Forelimb muscle (tissue), 1 donor: ENCODE data around the gene ACSS1. TPM values are rescaled to one million over a fixed set of nuclear protein-coding genes. Genes with fewer than 3 reads are reported as not detected.

ENCODE experiments used
- DNase-seq: peaks from one replicate; pipeline ENCODE4 v3.0.0-alpha.2; 2013; ENCODE audit warnings: low read depth
- polyA plus RNA-seq: library from polyadenylated mRNA; unstranded; fragments of 120-200 nt; gene quantifications from one replicate; pipeline ENCODE4 v1.2.1, GENCODE V29; 2013; ENCODE audit not compliant: insufficient read length

The ACSS1 gene
- polyA plus RNA-seq, 1 donor = 16.5 TPM

DNA sequence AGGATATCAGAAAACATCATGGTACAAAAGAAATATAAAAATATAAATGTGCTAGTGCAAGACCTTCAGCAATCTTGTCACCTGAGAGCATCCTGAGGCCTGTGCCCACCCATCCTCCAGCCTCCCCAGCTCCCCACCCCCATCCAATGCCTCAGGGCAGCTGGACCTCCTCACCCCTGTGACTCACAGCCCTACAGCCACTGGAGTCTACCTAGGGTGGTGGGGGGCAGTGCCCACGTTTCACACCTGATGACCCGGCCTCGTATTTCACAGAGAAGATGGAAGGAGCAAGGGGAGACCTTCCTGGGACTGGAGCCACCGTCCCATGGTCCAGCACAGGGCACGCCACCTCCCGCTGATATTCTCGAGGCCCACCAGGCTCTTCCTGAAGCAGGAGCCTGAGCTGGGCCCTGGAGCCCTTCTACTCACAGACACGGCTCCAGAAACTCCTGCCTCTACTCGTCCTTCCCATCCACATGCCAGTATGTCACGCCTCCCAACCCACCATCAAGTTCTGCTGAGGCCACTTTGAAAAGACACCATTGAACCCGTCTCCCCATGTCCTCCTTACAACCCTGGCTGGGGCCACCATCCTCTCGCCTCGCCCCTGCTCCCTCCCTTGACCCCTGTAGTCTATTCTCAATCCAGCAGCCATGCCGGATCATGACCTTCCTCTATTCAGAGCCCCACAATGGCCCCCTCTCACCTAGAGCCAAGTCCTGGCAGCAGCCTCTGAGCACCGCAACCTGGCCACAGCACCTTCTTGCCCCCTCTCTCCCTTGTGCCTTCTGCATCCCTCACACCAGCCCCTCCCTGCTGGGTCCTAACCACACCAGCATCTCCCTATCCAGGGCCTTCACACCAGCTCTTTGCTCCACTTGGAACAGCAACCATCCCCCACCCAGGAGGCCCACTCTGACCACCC is 78.6 kb downstream of the ACSS1 start:
- no peak for DNase-seq

DNA sequence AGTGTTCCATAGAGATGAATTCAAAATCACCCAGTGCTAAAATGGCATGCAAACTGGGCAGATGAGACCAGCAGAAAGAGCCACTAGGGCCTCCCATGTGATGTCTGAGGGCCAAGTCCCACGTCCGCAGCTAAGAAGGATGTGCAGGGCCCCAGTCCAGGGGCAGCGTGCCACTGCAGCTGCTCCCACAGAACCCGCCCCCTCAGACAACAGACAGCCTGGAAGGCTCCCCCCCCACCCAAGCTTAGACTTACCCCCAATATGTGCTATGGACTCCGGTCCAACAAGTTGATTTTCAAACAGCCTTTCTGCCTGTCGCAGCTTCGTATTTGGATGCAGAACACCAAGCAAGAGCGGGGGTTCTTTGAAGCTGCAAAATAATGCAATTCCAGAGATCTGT is 79.4 kb downstream of the ACSS1 start:
- DNase-seq = no peak

DNA sequence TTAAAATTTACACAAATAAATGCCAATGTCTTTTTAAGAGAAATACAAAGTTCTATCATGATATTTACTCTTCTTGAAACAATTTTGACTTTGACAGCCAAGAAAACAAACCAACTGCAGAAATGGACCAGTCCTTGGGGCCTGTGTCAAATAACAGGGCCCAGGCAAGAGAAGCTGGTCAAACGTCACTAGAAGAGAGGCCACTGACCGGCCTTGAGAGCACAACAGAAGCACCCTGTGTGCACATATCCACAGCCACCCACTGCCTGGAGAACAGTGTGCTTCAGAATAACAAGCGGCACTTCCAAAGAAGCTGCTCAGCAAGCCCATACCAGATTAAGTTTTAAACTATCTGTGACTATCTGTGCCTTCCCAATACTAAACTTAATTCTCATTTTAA is 80.1 kb downstream of the ACSS1 start:
- DNase-seq = no peak

DNA sequence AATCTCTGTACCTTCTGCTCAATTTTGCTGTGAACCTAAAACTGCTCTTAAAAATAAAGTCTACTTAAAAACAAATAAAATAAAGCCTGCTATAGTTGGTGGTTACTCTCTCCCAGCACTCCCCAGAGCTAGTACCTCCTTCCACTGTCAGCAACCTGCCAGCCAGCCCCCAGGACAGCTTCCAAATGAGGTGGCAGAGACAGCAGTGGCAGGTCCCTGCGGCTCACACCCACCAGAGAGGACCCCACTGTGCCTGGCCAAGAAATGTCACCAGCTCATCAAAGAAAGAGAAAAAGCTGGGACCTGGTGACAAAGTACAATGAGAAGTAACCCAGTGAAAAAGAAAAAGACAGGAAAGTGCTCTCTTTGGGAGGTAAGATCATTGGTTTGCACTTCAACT is 80.6 kb downstream of the ACSS1 start:
- DNase-seq = no peak

DNA sequence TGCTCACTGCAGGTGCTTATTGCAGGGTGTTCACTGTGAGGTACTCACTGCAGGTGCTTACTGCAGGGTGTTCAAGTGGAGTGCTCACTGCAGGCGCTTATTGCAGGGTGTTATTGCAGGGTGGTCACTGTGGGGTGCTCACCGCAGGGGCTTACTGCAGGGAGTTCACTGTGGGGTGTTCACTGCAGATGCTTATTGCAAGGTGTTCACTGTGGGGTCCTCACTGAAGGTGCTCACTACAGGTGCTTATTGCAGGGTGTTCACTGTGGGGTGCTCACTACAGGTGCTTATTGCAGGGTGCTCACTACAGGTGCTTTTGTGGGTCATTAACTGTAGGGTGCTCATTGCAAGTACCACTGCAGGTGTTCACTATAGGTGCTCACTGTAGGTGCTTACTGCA is 85.6 kb downstream of the ACSS1 start:
- DNase-seq = no peak

DNA sequence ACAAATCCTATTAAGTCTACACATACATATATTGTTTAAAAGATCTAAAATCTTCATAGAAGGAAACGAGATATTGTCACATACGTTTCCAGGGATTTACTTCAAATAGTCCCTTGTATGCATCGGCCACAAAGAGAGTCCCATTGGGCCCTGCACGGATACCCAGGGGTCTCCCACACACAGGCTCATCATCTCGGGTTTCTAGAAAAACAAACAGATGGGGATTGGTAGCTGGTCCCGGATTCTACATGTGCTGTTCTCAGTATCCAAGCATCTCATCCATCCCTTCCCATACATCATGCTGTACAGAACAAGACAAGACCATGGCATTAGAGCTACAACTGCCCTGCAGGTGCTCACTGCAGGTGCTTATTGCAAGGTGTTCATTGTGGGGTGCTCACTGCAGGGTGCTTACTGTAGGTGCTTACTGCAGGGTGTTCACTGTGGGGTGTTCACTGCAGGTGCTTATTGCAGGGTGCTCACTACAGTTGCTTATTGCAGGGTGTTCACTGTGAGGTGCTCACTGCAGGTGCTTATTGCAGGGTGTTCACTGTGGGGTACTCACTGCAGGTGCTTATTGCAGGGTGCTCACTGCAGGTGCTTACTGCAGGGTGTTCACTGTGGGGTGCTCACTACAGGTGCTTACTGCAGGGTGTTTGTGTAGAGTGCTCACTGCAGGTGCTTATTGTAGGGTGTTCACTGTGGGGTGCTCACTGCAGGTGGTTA is 86.4 kb downstream of the ACSS1 start:
- DNase-seq = no peak

DNA sequence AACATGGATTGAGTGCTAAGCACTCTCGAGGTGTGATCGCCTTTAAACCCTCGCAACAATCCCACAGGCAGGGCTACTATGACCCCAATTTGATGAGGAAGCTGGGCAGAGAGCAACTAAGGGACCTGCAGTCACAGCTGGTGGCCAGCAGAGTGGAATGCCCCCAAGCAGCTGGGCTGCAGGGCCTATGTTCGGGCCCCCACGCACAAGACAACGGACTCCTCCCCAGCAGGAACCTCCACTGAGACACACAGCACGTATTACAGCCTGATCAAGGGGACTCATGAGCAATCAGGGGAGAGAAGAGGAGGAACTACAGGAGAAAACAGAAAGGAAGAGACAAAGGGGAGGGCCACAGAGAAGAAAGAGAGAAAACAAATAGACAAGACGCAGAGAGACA is 87.2 kb downstream of the ACSS1 start:
- no peak for DNase-seq

DNA sequence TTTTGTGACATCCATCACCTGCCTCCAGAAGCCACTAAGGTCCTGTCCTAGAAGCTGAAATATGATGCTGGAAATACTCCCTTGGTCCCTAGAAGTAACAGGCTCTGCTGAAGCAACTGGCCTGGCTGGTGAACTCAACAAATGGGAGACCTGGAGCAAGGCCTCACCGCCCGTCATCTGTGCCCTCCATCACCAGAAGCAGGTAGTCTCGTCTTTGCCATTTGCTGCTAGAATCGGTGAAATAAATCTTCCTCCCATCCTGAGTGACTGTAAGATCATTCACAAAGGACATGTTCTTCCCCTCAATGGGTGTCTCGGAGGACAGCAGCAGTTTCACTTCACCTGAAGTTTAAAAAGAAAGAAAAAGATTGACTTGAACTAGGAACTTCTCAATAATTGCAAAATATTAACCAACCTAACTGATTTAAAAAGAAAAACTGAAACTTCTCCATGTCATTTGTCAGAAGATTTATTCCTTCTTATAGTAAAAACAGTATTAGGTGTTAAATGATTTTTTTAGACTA is 87.8 kb downstream of the ACSS1 start:
- no peak for DNase-seq

DNA sequence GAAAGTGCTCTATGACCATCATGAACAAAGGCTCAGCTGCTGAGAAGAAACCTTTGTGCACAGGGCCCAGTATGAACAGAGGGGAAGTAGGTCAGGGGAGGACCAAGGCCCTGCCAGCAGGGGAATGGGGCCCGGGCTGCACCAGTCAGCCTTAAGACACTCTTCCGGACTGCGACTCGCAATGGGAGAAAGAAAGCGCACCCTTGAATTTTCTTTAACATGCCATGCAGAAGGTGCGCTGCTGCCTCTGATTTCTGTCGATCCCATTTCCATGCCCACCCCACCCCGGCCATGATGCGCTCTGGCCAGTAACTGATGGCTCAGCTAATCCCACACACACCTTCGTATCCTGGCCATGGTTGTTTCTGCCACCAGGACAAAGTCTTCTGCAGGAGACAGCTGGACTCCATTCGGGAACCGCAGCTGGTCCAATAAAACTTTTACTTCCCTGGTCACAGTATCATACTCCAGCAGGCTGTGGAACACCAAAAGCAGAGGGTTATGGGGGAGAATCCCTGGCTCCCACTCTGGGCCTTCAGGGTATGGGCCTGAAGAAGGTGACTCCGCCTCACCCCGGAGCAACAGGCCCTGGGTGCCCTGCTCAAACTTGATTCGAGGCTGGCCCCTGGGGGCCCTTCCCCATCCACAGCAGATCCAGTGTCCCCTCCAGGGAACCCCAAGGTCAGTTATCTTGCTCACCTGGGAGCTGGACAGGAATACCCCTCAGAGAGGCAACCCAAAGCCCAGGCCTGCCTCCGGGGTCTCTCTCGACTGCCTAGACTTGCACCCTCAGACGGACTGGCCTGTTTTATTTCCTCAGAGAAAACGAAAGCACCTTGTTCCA is 88.5 kb downstream of the ACSS1 start:
- DNase-seq = no peak

DNA sequence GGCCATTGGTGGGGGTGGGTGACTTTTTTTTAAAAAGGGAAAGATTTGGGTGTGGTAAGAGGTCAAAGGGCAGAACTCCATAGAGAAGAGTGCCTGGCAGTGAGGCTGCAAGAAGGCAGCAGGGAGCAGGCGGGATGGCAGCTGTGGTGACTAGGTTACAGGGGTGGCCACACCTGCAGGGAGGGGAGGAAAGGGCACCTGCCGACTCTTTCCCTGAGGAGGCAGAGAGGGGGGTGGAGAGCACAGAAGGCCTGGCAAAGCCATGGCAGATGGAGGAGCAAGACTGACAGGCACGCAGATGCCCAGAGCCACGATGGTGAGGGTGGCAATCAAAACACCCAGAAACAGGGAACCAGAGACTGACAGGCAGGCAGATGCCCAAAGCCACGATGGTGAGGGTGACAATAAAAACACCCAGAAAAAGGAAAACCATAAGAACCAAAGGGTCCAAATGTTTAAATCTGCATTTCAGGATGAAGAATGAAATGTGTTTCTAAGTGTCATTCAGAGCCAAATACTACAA is 89.6 kb downstream of the ACSS1 start:
- no peak for DNase-seq

DNA sequence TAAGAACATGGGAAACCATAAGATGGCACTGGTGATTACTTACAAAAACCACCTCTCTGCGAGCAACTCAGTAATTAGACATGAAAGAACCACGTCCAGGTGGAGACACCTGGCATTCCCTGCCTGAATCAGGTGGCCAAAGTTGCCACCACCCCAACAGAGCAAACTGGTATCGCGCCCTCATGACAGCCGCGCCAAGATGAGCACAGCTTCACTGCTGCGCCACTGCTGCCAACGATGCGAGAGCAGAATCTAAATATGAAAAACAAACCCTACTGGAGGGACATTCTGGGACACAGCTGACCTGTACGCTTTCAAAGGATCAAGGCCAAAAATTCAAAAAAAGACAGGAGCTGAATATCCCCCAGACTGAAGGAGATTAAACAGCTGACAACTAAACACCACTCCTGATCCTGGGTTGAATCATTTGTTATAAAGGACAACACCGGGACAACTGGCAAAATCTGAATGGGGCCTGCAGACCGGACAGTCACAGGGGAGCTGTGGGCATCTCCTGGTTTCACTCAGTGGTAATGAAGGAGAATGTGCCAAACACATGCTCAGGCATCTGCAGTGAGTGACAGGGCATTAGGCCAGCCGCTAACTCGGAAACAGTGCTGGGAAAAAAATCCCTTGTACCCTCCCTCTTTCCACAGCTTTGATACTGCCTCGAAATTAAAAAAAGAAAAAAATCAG is 91.5 kb downstream of the ACSS1 start:
- DNase-seq = no peak

DNA sequence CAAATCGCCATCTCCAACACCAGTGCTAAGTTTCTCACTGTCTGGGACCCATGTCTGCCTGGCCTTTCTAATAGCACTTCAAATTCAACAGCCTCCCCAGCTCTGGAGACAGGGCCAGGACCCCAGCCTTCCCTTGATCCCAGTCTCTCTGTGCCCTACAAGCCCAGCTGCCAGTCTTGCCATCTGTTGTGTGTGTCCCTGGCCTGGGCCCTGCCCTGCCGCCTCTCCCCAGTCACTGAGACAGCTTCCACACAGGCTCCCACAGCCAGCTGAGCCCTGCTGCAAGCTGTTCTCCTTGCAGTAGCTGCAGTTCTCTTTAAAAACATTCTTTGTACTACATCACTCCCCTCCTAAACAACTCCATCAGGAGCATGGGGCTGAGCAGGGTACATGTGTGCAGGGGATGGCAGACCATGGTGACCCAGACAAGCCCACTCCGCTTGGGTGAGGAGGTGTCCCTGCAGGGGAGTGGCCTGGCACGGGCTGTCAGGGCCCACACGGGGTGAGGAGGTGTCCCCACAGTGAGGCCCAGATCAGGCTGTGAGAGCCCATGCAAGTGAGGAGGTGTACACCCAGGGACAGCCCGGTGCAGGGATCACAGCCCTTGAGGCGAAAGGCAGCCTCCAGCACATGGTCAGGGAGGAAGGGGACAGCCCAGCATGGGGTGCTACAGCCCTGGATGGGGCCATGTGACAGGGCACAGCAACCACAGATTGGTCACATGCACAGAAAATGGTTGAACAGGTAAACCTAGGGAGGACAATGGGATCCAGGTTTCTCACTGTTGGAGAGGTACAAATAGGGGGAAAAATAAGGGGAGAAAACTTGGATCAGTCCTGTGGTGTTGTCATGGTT is 92.6 kb downstream of the ACSS1 start:
- DNase-seq = no peak

DNA sequence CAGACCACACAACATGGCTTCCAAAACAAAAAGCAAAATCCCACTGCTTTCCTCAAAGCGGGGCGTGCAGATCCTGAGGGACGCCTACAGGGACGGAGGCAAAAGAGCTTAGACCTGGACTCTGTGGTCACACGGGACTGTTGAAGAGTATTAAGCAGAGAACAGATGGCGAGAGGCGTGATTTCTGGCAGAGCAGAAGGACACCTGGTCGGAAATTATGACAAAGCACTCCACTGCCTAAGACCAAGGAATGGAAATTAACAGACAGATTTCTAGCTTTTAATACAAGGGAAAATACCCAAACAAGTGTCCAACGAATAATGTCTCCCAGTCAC is 93.5 kb downstream of the ACSS1 start:
- DNase-seq = peak; percentile 69

DNA sequence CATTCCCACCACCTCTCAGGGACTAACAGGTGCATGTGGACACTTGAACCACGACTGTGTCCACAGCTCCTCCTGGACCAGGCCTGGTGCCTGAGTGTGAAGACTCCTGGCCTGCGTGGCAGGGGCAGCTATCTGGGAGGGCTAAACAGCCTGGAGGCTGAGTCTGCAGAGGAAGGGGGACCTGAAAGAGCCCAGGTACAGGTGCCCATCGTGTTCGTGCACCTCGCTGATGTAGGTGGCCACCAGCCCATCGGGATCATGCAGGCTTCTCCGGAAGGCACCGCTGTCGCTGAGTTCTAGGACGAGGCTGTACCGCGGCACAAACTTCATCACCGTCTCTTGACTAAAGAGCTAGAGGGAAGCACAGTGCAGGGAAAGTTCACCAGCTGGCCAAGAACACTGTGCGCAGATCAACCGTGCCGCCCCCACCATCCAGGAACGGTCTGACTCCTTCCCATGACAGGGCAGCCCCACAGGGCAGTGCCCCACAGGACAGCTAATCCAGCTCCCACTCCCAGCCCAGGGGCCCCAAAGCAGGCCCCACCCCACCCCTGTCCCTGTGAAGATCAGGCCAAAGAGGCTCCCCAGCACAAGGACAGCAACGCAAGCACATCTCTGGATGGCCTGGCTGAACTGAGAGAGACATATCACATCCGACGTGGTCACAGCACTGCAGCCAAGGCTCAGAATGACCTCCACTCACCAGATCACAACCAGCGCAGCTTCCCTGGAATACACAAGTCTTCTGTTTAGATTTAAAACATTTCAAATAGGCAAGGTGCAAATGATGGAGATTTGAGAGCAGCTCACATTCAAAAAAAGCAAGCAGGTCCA is 94.0 kb downstream of the ACSS1 start:
- no peak for DNase-seq

DNA sequence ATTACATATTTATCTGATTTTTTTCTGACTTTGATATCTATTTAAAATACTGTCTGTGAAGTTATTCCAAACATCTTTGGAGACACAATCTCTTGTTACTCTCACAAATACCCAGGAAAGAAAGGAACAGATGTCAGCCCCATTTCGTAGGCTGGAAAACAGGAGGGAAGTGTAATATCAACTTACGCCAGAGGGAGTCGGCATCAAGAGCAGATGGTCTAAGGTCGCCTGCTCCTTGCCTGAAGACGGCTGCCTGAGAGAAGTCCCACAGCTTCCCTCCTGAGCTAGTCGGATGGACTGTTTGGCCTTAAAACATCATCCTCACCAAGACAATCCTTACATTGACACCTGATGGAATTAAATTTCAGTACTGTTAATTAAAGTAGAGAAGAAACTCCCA is 95.4 kb downstream of the ACSS1 start:
- no peak for DNase-seq

DNA sequence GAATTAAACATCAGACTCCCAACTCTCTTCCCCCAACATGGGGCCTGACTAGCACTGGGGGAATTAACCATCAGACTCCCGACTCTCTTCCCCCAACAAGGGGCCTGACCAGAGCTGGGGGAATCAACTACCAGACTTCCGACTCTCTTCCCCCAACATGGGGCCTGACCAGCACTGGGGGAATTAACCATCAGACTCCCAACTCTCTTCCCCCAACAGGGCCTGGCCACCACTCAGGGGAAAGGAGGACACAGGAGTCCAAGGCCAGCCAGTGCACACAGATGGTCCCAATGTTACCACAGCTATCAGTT is 95.8 kb downstream of the ACSS1 start:
- DNase-seq = no peak

DNA sequence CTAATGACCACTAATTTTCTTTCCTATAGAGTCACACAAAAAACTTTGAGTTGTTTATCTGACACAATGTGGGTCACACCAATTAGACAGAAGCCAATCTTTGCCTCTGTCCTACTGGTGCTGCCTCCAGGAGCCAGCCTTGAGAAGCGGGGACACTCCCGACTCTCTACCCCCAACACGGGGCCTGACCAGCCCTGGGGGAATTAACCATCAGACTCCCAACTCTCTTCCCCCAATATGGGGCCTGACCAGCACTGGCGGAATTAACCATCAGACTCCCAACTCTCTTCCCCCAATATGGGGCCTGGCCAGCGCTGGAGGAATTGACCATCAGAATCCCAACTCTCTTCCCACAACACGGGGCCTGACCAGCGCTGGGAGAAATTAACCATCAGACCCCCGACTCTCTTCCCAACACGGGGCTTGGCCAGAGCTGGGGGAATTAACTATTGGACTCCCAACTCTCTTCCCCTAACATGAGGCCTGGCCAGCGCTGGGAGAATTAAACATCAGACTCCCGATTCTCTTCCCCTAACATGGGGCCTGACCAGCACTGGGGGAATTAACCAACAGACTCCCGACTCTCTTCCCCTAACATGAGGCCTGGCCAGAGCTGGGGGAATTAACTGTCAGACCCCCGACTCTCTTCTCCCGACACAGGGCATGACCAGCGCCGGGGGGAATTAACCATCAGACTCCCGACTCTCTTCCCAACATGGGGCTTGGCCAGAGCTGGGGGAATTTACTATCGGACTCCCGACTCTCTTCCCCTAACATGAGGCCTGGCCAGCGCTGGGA is 96.4 kb downstream of the ACSS1 start:
- DNase-seq = no peak

DNA sequence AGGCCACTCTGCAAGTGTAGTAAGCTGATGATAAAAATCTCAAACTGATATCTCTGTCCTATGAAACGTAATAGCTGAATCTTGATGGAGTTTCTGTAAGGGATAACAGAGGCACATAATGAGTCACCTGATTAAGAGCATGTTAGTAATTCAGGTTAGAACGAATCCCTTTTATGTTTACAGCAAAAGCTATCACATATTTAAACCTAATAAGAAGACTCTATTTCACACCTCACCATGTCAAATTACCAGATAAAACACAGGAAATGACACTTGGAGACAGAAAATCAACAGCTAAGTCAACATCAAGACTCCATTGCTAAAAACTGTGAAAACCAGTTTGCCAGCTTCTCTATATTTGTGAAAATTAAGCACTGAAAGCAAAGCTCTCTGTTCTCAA is 97.1 kb downstream of the ACSS1 start:
- DNase-seq = no peak

DNA sequence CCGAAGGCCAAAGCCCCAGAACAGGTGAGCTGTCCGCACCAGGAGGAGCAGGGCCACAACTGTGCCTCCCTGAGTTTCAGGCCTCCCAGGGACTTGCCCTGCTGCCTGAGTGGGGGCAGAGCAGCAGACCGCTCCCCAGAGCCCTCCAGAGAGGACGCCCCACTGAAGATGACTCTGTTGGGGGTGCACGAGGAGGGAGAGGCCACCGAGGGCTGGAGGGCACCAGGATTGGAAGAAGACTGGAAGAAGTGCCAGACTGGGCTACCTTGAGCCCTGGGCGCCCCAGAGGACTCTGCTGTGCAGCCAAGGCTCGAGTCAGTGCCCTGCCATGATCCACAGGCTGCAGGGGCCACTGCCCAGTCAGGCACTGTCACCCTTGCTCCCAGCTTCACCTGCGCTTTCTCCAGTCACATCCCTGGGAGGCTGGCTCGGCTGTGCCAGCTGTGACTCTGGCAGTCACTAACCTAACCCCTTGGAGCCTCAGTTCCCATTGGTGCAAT is 97.6 kb downstream of the ACSS1 start:
- DNase-seq = no peak
